Glomerular visceral epithelial cell (primary cell): ENCODE data around the gene PIGO.

Experiments used
- DNase-seq: peaks from one replicate; pipeline ENCODE4 v3.0.0-alpha.2; 2016; ENCODE audit errors: extremely low spot score

The PIGO gene

DNA sequence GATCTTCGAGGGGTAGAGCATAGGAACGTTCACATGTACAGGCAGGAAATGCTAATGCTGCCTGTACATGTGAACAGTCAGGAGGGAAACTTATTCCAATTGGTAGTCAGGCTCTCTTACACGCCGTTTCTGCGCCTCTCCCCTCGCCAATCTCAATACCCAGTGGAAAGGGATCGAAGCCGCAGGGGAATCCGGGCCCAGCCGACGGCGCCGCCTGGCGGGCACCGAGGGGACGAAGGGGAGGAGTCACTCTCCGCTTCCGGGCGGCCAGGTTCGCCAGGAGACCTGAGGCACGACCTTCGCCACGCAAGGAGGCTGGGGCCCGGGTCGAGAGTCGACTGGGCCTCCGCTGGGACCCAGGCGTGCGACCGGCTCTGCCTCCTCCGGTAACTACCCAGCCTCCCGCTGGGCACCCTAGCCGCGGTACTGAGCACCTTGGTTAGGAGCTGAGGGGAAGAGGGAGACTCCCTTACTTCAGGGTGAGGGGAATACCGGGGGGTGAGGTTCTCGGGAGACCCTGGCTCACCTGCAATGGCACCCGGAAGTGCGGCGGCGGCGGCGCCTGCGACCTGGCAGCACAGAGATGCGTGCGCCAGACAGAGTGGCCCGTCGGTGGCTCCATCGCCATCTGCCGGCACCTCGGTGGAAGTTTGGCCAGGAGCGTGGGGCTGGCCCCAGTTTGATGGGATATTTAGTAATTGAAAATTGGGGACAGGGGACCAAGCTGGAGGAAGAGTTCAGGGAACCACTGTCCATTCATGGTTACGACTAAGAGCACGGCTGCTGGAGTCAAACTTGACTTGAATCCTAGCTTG, at the start of gene PIGO:
PIGO (minus strand) TSS at position 557 of the 815 bp plus-strand sequence. CDS start 1,026 bp downstream, outside the sequence.
- peak; percentile 88 for DNase-seq

DNA sequence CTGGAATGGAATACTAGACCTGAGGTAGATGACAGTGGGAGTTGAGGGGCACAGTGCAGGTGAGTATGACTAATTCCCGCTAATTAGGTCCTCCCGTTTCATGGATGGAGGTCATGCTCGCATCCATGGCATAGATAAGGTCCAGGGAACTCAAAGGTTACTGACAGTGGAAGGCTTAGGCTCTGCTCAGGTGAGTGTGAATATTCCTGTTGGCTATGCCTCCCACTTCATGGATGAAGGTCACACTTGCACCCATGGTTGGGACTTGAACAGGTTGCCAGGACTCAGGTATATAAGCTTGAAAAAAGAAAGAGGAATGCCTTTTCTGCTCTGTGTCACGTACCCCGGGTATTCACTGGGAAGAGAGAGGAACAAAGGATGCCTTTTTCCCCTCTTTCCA, 45.6 kb upstream of the PIGO start:
- no peak for DNase-seq

DNA sequence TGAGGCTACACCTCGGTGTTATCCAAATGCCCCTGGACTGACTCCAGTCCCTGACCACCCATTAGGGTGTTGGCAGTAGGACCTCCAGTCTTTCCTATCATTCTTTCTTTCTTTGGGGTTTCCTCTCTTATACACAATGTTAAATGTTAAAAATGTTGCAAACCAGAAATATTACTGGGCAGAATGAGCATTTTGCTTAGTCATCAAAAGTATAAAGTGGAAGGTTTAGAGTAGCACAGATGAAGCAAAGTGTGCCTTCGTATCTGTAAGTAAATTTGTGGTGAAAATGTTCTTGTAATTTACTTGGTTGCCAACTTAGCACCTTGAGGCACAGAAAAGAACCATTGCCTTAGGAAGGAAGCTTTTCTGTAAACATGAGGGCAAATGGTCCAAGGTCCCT, 43.7 kb upstream of the PIGO start:
- no peak for DNase-seq

DNA sequence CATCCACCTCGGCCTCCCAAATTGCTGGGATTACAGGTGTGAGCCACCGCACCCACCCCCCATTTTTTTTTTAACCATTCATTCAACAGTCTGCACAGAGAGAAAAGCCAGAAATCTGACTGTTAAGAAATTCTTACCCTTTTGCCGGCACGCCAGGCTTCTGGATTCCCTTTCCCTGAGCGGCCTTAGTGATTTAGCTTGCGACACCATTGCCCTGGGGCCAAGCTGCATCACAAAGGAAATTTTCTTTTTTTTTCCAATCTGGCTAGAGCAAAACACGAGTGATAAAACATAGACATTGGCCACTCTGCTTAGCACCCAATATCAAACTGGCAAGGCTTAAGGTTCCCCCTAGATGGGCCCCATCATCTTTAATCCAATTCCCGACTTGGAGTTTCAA, 40.5 kb upstream of the PIGO start:
- DNase-seq = no peak

DNA sequence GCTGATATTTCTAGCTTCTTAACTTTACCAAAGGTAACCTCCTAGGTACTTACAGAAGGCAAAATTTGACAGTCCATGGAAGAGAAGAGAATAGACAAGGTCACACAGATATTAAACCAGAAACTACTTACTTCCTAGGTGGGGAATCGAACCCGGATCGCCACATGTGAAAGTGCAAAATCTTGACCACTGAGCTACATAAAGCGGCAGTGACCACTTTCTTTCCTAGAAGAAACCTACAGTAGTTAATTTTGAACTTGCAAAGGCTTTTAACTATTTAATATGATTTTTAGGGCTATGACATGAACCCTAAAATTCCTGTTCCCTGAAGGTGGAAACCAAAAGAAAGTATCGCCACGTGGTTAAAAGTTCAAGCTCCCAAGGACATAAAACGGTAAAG, 39.6 kb upstream of the PIGO start:
- no peak for DNase-seq

DNA sequence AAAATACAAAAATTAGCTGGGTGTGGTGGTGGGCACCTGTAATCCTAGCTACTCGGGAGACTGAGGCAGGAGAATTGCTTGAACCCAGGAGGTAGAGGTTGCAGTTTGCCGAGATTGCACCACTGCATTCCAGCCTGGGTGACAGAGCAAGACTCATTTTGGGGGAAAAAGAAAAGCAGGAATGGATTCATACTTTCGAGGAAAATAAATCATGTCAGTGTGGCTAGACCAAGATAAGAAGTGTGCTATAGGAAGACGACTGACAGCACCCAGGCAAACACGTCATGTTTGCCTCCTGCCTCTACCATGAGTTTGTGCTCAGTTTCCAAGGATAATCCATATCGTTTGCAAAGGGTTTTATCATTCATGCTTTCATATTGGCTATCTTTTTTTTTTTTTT, 38.5 kb upstream of the PIGO start:
- DNase-seq = no peak

DNA sequence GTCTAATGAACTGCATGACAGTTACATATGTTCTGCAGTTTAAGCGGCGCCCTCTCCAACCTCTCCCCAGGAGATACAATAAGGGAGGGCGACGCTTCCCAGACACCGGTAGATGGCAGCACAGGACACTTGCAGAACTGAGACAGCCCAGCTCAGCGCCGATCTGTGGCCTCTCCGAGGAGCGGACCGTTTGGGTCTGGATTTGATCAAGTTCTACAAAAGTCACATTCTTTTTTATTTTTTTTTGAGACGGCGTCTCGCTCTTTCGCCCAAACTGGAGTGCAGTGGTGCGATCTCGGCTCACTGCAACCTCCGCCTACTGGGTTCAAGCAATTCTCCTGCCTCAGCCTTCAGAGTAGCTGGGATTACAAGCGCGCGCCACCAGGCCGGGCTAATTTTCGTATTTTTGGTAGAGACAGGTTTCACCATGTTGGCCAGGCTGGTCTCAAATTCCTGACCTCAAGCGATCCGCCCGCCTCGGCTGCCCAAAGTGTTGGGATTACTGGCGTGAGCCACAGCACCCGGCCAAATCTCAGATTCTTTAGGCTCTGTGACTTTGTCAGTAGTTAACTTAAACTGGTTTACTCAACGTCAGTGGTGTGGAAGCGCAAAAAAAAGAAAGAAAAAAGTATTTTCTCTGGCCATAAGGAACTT, 20.6 kb upstream of the PIGO start:
- DNase-seq = peak; percentile 91

DNA sequence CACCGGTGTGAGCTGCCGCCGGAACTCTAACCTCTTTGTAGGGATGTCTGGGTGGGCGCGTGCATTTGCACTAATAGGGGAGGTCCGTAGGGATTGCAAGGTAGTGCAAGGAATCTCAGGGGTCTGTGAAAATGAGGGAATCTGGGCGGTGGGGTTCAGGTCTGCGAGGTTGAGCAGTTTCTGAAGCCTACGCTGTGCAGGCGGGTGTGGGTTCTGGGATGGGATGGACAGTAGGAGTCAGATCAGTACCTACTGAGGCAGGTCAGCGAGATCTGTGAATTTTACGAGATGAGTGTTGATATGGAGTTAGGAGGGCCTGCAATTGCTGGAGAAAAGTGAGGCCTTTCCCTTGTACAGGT, 20.1 kb upstream of the PIGO start:
- DNase-seq = no peak

DNA sequence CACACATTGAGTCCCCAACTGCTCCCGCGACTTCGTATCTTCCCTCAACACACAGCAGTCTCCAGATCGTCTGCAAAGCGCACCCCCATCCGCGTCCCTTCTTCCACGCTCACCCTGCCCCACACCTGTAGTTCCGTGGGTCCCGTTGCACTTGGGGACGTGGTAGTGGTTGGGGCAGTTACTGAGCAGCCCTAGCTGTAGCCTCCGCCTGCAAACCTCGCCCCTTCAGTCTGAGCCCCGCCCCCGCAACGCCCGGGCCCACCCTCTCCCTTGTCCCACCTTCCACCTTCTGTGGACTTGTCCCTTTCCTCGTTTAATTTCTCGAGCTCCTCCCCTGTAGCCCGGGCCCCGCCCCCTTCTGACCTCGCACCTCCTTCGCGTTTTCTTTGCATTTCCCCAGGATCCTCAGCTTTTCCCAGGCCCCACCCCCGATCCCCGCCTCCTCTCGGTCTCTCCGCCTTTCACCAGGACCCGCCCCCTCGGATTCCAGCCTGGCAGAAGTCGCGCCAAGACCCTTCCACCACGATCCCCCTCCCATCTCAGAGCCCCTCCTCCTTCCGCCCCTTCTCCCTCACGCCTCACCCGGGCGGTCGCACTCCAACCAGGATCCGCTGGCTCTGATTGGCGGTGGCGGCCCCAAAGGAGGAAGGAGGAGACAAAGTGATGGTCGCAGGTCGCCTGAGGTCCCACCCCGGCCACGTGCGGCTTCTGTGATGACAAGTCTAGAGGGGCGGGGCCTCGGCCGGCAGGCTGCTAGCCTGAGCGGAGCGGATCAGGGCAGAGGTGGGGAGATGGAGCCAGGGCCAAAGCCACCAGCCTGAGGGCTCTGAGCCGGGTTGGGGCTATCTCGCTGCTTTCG, 19.5 kb upstream of the PIGO start, which contains the start of gene ATOSB:
ATOSB (minus strand) TSS at position 183 of the 859 bp plus-strand sequence. CDS start 7,588 bp downstream, outside the sequence.
- peak; percentile 99 for DNase-seq

DNA sequence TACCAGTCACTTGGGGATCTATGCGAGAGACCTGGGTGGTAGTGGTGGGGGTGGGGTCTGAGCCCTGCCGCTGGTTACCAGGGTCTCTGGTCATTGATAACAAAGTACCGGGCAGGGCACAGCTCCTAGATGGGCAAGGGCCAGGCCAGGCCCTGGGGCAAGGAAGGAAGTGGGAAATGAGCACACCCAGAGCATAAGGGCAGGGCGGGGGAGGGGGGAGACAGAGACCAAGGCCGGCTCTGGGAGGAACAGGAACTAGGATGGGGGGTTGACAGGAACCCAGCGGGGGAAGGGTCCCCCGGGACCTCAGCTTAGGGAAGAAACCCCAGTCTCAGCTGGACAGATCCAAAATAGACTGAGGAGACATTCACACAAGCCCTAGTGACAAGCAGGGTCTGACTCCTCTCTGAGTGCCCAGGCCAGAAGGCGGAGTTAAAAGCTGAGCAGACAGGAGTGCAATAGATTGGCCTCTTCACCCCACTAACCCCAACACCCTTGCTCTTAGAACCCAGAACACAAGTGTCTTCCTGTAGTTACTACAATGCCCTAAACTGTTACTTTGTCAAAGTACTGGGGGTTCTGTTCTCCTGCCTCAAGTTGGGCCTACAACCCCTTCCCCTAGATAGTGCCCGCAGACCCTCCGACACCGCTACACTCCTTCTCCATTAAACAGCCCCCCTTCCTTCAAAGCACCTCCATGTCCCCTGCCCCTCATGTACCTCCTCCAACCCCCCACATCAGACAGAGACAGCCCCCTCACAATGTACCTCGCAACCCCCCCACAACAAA, 18.6 kb upstream of the PIGO start:
- peak; percentile 31 for DNase-seq

DNA sequence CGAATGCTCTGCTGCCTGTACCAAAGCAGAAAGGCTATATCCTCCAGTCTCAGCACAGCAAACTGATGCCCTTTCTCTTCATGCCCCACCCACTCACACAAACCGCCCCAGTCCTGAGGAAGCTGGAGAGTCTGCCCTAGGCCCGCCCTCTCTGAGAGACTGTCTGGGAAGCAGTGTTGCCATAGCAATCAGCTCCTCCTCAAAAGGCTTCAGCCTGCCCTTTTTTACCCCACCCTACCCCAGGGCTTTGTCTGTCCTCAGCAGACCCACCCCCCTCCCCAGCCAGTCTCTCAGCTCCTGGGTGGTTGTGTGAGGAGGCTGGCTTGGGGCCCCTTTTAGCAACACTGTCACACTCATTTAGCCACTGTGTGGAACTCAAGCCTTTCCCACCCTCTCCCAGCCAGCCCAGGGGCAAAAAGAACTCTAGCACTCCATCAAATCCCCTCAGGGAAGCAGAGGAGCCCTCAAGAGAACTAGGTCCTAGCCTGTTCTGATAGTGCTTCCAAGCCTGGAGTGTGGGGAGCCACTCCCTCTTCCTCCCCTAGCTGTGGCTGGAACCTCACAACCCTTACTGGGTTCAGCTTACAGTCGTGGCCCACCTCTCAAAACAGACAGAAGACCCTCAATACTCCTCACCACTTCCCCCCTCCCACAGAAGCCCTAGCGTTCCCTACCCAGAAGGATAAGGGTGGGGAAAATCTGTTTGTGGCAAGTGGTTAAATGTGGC, 17.9 kb upstream of the PIGO start:
- peak; percentile 91 for DNase-seq

DNA sequence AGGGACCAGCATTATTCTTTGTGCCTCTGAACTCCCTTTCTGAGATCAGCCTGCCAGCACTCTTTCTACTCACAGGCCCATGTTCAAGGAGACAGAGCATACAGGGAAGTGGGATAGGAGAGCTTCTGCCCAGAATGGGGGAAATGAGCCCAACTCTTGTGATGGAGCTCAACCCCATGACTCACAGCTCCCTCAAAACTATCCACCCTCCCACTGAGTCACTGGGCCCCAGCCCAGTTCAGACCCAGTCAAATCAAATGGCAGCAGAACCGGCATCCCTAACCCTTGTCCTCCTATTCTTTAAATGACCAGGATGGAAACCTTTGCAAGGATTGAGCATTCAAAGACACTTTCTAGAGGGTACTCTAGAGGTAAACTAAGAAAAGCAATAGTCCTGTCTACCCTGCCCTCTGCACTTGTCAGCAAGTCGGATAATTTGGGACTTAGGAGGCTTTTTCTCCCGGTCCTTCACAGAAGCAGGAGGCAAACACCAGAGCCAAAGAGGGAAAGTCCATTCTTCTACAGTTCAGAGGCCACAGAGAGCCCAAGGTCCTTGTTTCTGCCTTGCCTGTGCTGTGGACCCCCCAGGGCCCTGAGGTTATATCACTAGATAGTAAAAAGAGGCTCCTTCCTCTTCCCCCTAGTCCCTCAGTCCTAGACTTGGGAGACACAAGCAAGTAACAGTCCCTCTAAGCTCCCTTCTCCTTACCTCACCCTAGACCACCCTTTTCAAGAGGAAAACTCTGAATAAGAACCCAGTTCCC, 16.0 kb upstream of the PIGO start:
- peak; percentile 40 for DNase-seq

DNA sequence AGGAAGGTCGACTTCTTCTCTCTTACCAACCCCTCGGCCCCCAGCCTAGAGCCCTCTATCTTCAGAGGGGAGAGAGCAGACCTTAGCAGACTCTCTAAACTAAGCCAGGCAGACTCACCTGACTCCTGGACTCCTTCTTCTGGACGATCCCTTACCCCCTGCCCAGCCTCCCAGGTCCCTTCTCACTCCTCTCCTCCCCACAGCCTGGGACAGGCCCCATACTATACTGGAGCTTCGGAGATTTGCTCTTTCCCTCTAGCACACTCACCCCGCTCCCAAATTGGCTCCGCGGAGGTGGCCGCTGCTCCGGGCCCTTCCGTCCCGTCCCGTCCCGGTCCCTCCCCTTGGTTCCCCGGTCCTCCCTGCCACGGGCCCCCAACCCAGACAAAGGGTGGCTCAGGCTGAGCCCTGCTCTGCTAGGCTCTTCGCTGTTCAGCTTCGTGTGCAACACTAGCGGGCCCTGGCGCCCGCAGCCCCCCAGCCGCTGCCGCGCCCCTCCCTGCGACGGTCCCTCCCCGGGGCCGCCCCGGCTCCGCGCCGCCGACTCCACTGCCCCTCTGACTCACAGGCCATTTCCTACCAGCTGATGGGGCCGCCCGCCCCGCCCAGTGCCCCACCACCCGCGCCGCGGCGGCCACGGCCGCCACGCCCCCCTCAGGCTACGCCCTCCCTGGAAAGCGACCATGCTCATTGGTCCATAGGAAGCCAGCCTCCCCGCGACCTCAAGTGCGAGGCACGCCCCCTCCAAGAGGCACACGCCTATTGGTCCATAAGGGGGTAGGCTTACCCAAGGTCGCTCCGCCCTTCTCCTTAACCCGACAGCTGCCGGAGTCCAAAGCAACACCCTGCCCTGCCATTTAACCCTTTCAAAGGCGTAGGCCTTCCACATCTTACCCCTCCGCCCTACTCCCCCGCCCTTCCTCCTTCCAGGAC, 14.9 kb upstream of the PIGO start:
- peak; percentile 99 for DNase-seq

DNA sequence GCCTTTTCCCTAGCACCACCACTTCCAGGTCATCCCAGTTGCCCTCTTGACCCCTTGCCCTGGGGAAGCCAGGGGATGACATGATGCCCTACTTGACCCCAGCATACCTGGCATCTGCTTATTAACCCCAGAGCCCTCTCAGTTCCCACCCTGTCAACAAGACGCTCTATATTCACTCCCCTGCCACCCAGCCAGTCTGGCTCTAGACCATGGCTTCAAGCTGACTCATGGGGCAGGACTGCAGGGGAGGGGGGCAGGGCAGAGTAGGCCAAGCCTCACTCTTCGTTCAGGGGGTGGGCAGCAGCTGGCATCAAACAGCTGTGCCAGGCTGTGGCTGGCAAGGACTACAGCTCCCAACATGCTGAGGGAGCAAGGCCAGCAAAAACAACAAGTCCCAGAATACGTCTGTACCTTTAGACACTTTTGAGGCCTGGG, 14.0 kb upstream of the PIGO start:
- peak; percentile 82 for DNase-seq

DNA sequence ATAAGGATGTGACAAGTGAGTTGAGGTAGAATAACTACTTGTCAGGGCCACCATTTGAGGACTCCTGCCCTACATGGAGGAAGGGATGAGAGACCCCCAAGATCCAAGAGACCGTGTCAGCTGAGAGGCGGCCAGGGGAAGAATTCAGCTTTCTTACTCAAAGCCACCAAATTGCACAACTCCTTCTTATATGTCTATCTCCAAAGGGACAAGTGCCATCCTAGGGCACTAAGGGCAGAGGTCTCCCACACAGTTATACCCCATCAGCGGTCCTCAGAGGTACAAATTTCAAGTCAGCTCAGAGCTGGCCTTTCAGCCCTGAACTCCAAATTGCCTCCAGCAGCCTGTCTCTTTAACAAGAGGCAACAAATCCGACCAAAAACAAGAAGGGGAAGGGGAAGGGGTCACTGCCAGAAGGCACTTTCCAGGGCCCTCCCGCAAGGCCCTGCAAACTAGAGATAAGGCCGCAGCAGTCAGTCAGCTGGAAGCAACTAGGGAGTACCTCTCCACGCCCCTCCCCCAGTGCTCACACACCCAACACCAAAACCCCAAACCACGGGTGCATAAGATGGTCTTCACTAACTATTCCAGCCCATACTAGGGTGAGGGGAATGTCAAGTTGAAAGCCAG, 12.7 kb upstream of the PIGO start:
- DNase-seq = no peak

DNA sequence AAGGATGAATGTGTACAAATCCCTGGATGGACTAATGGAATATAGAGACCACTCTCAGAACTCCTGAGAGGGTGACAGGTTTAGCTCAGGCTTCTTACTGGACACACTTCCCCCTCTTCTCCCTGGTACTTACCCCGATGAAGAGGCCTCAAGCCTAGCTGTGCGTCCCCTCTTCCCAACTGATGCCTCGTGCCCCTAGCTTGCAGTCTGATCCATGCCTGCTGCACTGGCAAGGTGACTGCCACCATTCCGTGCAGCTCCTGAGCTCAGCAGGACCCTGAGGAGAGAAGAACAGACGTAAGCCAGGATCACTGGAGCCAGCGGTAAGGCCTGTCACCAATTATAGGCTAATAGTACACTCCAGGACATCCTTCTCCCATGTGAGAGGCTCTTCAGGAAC, 12.1 kb upstream of the PIGO start:
- no peak for DNase-seq

DNA sequence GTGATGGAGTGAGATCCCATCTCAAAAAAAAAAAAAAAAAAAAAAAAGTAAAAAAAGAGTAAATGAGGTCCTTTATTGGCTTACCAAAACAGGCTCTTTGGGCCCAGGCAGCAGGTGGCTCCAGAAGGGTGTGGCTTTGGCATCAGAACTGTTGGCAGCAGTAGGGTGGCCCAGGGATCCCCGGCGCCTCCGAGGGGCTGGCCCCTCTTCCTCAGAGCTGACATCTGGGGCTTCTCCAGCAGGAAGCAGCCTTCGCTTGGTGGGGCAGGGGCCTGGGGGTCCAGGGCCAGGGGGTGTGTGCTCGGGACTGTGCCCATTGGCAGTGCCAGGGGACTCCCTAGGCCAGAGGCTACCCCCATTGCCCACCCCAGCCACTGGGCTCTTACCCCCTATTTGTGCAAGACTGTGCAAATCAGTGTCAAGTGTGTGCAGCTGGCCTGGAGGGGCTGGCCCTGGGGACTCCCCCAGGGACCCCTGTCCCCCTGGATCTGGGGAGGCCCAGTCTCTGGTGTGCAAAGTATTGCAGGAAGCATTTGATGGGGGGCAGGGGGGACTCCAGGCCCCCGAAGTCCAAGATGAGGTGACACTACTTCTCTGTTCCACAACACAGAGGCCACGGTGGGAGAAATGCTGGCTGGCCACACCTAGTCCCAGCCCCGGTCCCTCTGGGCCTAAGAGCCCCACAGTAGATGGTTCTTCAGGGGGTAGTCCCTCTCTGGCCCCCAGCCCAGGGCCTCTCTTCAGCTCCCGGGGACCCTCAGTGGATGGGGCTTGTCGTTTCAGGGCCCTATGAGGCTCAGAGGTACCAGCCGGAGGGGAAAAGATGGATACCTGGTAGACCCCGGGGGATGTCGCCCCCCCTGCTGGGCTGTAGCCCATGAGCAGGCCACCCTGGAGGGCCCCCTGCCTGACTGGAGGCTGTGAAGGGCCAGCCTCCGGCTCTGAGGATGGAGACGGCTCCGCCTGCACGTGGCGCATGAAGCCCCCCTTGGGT, 11.2 kb upstream of the PIGO start:
- DNase-seq = no peak
